H1 (cell line): ENCODE data around the gene PSMC3. TPM values are rescaled to one million over a fixed set of nuclear protein-coding genes. Genes with fewer than 3 reads are reported as not detected.

Experiments
- CTCF ChIA-PET: fragments of 300-600 bp; sonication (Branson Sonifier 250); formaldehyde crosslinking; loops from one replicate; lab custom pipeline; 2021; ENCODE audit not compliant: partially characterized antibody; lab: Charles Lee
- POLR2A ChIA-PET: fragments of 300-600 bp; sonication (Branson Sonifier 250); formaldehyde crosslinking; loops from one replicate; lab custom pipeline; 2021; ENCODE audit warnings: inconsistent platforms; ENCODE audit not compliant: partially characterized antibody; lab: Charles Lee
- DNase-seq, 2 experiments: peaks; one replicate each; pipeline versions ENCODE4 v3.0.0 to v3.0.0-alpha.2; 2010 to 2022; ENCODE audit warnings: low spot score in 2 of 2, low read depth in 1 of 2, mixed read lengths in 1 of 2
- FAIRE-seq: peaks from 2 replicates; lab custom pipeline; 2011; peaks lifted over from hg19 to GRCh38; lab: Jason Lieb, UNC
- H2AFZ ChIP-seq: 2 replicates; pipeline ENCODE4 v1.8.1; 2012; ENCODE audit warnings: low read length, inconsistent platforms
- H2AK5ac ChIP-seq: 2 replicates; pipeline ENCODE4 v1.6.1; 2013; ENCODE audit warnings: low read depth, low read length
- H2BK120ac ChIP-seq: replicated peaks from 2 replicates; pipeline ENCODE3; 2013; ENCODE audit warnings: low read depth, low read length, inconsistent platforms
- H2BK12ac ChIP-seq: 2 replicates; pipeline ENCODE4 v1.6.1; 2013; ENCODE audit warnings: low read depth, low read length
- H2BK15ac ChIP-seq: 2 replicates; pipeline ENCODE4 v1.6.1; 2013; ENCODE audit warnings: low read length
- H2BK20ac ChIP-seq: 2 replicates; pipeline ENCODE4 v1.6.1; 2013; ENCODE audit warnings: low read length
- H2BK5ac ChIP-seq: 2 replicates; pipeline ENCODE4 v1.6.1; 2013; ENCODE audit warnings: low read depth, low read length
- H3K14ac ChIP-seq: 2 replicates; pipeline ENCODE4 v1.6.1; 2013; ENCODE audit warnings: inconsistent platforms; ENCODE audit not compliant: insufficient read length
- H3K18ac ChIP-seq: 2 replicates; pipeline ENCODE4 v1.6.1; 2013; ENCODE audit warnings: low read length; ENCODE audit errors: extremely low read depth
- H3K23ac ChIP-seq: 2 replicates; pipeline ENCODE4 v1.6.1; 2013; ENCODE audit warnings: inconsistent platforms; ENCODE audit not compliant: insufficient read length
- H3K23me2 ChIP-seq: 2 replicates; pipeline ENCODE4 v1.6.1; 2013; ENCODE audit warnings: low read depth, low read length
- H3K27ac ChIP-seq: 2 replicates; pipeline ENCODE4 v1.6.1; 2011; ENCODE audit warnings: low read depth, low read length, inconsistent platforms
- H3K27me3 ChIP-seq, 4 experiments: replicated peaks in 1 of 4; 1 replicate in 1 of 4; 2 replicates in 3 of 4; pipeline versions ENCODE4 v1.6.1 to v1.8.1; 2011 to 2013; ENCODE audit warnings: low read length in 3 of 4, mild to moderate bottlenecking in 3 of 4, inconsistent platforms in 2 of 4, mixed read lengths in 2 of 4, moderate library complexity in 1 of 4; ENCODE audit not compliant: control insufficient read depth in 3 of 4, insufficient read depth in 3 of 4; ENCODE audit errors: extremely low read depth in 1 of 4
- H3K36me3 ChIP-seq, 4 experiments: 2 replicates each; pipeline versions ENCODE4 v1.6.1 to v1.8.1; 2011 to 2013; ENCODE audit warnings: mild to moderate bottlenecking in 4 of 4, low read length in 3 of 4, moderate library complexity in 2 of 4, control low read depth in 1 of 4, inconsistent platforms in 1 of 4; ENCODE audit not compliant: insufficient read depth in 4 of 4, control insufficient read depth in 2 of 4
- H3K4ac ChIP-seq: replicated peaks from 2 replicates; pipeline ENCODE3; 2013; ENCODE audit warnings: low read length, low read depth, mixed read lengths, inconsistent platforms; ENCODE audit not compliant: insufficient read length
- H3K4me1 ChIP-seq, 4 experiments: replicated peaks in 1 of 4; 1 replicate in 1 of 4; 2 replicates in 3 of 4; pipeline versions ENCODE4 v1.6.1 to v1.8.1; 2011 to 2013; ENCODE audit warnings: low read length in 3 of 4, inconsistent platforms in 2 of 4, mixed read lengths in 1 of 4; ENCODE audit not compliant: insufficient read depth in 4 of 4, control insufficient read depth in 3 of 4
- H3K4me2 ChIP-seq, 2 experiments: 2 replicates each; pipeline versions ENCODE4 v1.6.1 to v1.8.1; 2011 to 2013; ENCODE audit warnings: low read depth in 2 of 2, low read length in 2 of 2, control low read depth in 1 of 2, inconsistent platforms in 1 of 2, mild to moderate bottlenecking in 1 of 2; ENCODE audit not compliant: insufficient read depth in 1 of 2
- H3K4me3 ChIP-seq, 4 experiments: fragments of 200-600, 300-600 bp in 1 of 4; sonication (generic), shearing (Covaris generic), sonication (Bioruptor Twin) in 1 of 4; 2 replicates each; pipeline versions ENCODE4 v1.5.1 to v1.8.1; 2011 to 2016; ENCODE audit warnings: low read length in 4 of 4, low read depth in 3 of 4, control low read depth in 2 of 4, inconsistent platforms in 2 of 4, mild to moderate bottlenecking in 2 of 4, mixed read lengths in 1 of 4, moderate library complexity in 1 of 4; ENCODE audit not compliant: insufficient read depth in 2 of 4; ENCODE audit errors: extremely low read depth in 1 of 4
- H3K56ac ChIP-seq: replicated peaks from 2 replicates; pipeline ENCODE3; 2013; ENCODE audit warnings: low read depth, mild to moderate bottlenecking, mixed read lengths, low read length, inconsistent platforms; ENCODE audit not compliant: insufficient read length
- H3K79me1 ChIP-seq: 2 replicates; pipeline ENCODE4 v1.6.1; 2013; ENCODE audit warnings: low read depth, low read length, control low read depth
- H3K79me2 ChIP-seq, 2 experiments: 2 replicates each; pipeline versions ENCODE4 v1.6.1 to v1.8.1; 2012 to 2013; ENCODE audit warnings: low read length in 2 of 2, mild to moderate bottlenecking in 2 of 2, inconsistent platforms in 1 of 2; ENCODE audit not compliant: insufficient read depth in 2 of 2, control insufficient read depth in 1 of 2
- H3K9ac ChIP-seq, 4 experiments: replicated peaks in 1 of 4; 1 replicate in 1 of 4; 2 replicates in 3 of 4; pipeline versions ENCODE4 v1.6.1 to v1.8.1; 2011 to 2013; ENCODE audit warnings: low read depth in 3 of 4, low read length in 3 of 4, control low read depth in 2 of 4, mild to moderate bottlenecking in 2 of 4, moderate library complexity in 2 of 4, inconsistent platforms in 1 of 4; ENCODE audit errors: extremely low read depth in 1 of 4
- H3K9me3 ChIP-seq, 2 experiments: 2 replicates each; pipeline versions ENCODE4 v1.6.1 to v1.8.1; 2012 to 2013; ENCODE audit warnings: mild to moderate bottlenecking in 2 of 2, moderate library complexity in 2 of 2, control low read depth in 1 of 2, inconsistent platforms in 1 of 2, low read depth in 1 of 2, low read length in 1 of 2, mixed read lengths in 1 of 2; ENCODE audit not compliant: insufficient read depth in 2 of 2
- H4K20me1 ChIP-seq, 2 experiments: replicated peaks in 1 of 2; 2 replicates each; pipeline versions ENCODE3 to v1.8.1; 2011 to 2013; ENCODE audit warnings: inconsistent platforms in 2 of 2, low read length in 2 of 2, mild to moderate bottlenecking in 1 of 2; ENCODE audit not compliant: insufficient read depth in 2 of 2, control insufficient read depth in 1 of 2
- H4K5ac ChIP-seq: 2 replicates; pipeline ENCODE4 v1.6.1; 2013; ENCODE audit warnings: low read length, low read depth, mixed read lengths, inconsistent platforms; ENCODE audit not compliant: insufficient read length
- H4K8ac ChIP-seq: 2 replicates; pipeline ENCODE4 v1.8.0; 2013; ENCODE audit warnings: mild to moderate bottlenecking, moderate library complexity, low read length, inconsistent platforms; ENCODE audit not compliant: insufficient read depth; ENCODE audit errors: extremely low read depth
- H4K91ac ChIP-seq: replicated peaks from 2 replicates; pipeline ENCODE3; 2013; ENCODE audit warnings: low read length, mixed read lengths, inconsistent platforms; ENCODE audit not compliant: insufficient read length
- KDM1A ChIP-seq: fragments of 200-600, 300-600 bp; sonication (generic); IDR thresholded peaks from 2 replicates; pipeline ENCODE4 v1.7.1; 2016; ENCODE audit warnings: mild to moderate bottlenecking, low read length, borderline replicate concordance
- SP1 ChIP-seq: IDR thresholded peaks from 2 replicates; pipeline ENCODE4 v1.6.1; 2011; ENCODE audit warnings: low read depth, low read length
- WGBS, 2 experiments: shearing (Covaris generic) in 1 of 2; methylation state at CpG; one replicate each; pipeline versions ENCODE4 v1.1.6 to v1.1.7; 2013 to 2015; ENCODE audit warnings: low lambda C conversion rate in 2 of 2, mixed read lengths in 2 of 2, inconsistent platforms in 1 of 2, low coverage in 1 of 2, missing lambda C conversion rate in 1 of 2; ENCODE audit not compliant: insufficient replicate concordance in 2 of 2, insufficient coverage in 1 of 2, insufficient read length in 1 of 2; ENCODE audit errors: extremely low coverage in 1 of 2, missing lambda C conversion rate in 1 of 2; 5-methylcytosine and 5-hydroxymethylcytosine counted together
- polyA plus RNA-seq, 7 experiments: library from polyadenylated mRNA; depleted of rRNA in 3 of 7; stranded (reverse) in 5 of 7; unstranded in 2 of 7; fragments of >200 nt in 5 of 7; fragments of 200-250 nt in 2 of 7; gene quantifications; 1 replicate in 5 of 7; 2 replicates in 1 of 7; 4 replicates in 1 of 7; pipeline versions ENCODE4 v1.2.1 to v1.2.3, GENCODE V29; 2011 to 2013; ENCODE audit warnings: missing spikeins in 2 of 7, mixed read lengths in 2 of 7
- total RNA-seq: library from RNA; stranded (reverse); fragmentation: NEBNext Ultra II Directional; extraction: Animal tissue kit (Norgen Biotek cat#: 25700); gene quantifications from 2 replicates; pipeline ENCODE4 v1.2.1, GENCODE V29; 2021

The PSMC3 gene
- total and polyA plus RNA-seq, 2 of the 8 experiments (the other 6 are each of a cell fraction or from before 2014, with no cell fraction given), result 105 to 160 TPM

DNA sequence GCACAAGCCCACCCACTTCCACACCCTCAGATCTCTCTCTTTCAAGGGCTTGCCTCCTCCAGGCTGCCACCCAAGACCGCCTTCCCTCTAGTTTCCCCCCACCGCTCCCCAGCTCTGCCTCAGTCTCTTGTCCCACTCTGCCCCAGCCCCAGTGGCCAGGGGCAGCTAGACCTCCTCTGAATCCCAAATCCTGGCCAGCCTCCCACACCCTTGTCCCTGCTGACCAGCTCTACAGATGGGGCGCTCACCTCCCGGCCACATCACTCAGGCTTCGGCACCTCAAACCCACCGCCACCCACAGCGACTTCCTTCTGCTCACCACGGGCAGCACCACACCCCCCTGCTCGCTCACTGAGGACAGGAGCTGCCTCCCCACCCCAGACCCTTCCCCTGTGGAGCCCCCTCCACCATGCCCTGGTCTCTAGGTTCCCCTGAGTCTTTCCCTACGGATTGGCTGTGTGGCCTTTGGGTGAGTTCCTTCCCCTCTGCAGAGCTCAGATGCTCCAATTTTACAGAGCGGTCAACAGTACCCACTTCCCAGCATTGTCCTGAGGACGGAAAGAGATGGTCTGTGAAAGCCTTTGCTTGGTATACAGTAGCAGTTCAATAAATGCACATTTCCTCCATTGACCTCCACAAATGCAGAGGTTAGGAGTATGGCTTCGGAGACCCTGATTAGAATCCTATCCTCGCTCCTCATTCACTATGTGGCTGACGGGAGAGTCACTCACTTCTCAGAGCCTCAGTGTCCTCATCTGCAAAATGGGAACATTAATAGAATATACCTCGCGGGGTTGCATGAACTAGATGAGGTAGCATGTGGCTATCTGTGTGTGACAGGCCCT lies 36.4 kb downstream of the PSMC3 start:
- no peak overlapping the region for H3K27ac ChIP-seq
- H3K9ac ChIP-seq, result no peak overlapping the region
- no peaks in the 10 kb centered on the region for H3K27me3 ChIP-seq
- H3K23ac ChIP-seq, result no peak overlapping the region
- FAIRE-seq, result no peak
- H4K5ac ChIP-seq, result no peak overlapping the region
- no peak overlapping the region for H2BK12ac ChIP-seq
- ChIA-PET CTCF (interaction anchor here (1.1 to 10.7 kb wide), 9 partner anchors 10 to 185 kb away, joined by 3 to 78 read pairs (median 8); partner anchors contain the start of gene SPI1), POLR2A (interaction anchor here (1.2 to 5.4 kb wide), 3 partner anchors 10 to 16 kb away, joined by 3 to 29 read pairs (median 4); no protein-coding TSS in a partner anchor)
- H3K36me3 ChIP-seq, result no peaks in the 10 kb centered on the region
- H3K9me3 ChIP-seq, result no peaks in the 10 kb centered on the region
- H2BK120ac ChIP-seq, result no peak overlapping the region
- H3K4me2 ChIP-seq, result no peak overlapping the region
- H2BK15ac ChIP-seq, result no peak overlapping the region
- TF ChIP-seq SP1 (no peak), KDM1A (peak; percentile 43; the same call in 1 of the 2 replicates)
- H3K23me2 ChIP-seq, result no peaks in the 10 kb centered on the region
- peaks cover 0 to 7% (median 0%) of the 10 kb centered on the region in 4 experiments; a peak in 2 of 7 replicates for H3K4me1 ChIP-seq
- no peak overlapping the region for H2AFZ ChIP-seq
- no peak overlapping the region for H2AK5ac ChIP-seq
- WGBS, 2 experiments, result 89% methylated on average over 14 of the region's 17 CpGs; no CpG with 5 or more reads in 1 of the 2 experiments
- no peaks in the 10 kb centered on the region for H3K79me1 ChIP-seq
- DNase-seq, result no peak
- no peak overlapping the region for H2BK5ac ChIP-seq
- no peak overlapping the region for H3K14ac ChIP-seq
- H2BK20ac ChIP-seq, result no peak overlapping the region
- H4K8ac ChIP-seq, result peak overlapping the region; percentile 18; the same call in 1 of the 2 replicates
- no peaks in the 10 kb centered on the region for H3K79me2 ChIP-seq
- no peak overlapping the region for H3K56ac ChIP-seq
- no peak overlapping the region for H3K18ac ChIP-seq
- no peaks in the 10 kb centered on the region for H4K20me1 ChIP-seq
- no peak overlapping the region for H4K91ac ChIP-seq
- H3K4ac ChIP-seq, result no peak overlapping the region
- no peak overlapping the region for H3K4me3 ChIP-seq
